Measurements from ENCODE around the gene GTF3C5.
"Not testable (repeated sequence)": the region's sequence is repeated elsewhere in the genome, so short reads cannot be mapped to it uniquely, and the experiment has no call there.

GTF3C5 gene

DNA sequence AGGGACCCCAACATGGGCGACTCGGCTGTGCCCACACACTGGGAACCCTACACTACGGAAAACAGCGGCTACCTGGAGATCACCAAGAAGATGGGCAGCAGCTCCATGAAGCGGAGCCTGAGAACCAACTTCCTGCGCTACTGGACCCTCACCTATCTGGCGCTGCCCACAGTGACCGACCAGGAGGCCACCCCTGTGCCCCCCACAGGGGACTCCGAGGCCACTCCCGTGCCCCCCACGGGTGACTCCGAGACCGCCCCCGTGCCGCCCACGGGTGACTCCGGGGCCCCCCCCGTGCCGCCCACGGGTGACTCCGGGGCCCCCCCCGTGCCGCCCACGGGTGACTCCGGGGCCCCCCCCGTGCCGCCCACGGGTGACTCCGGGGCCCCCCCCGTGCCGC lies 40.2 kb downstream of the GTF3C5 start:
- not testable (repeated sequence) for DNase-seq (ENCODE audit: low read depth)

DNA sequence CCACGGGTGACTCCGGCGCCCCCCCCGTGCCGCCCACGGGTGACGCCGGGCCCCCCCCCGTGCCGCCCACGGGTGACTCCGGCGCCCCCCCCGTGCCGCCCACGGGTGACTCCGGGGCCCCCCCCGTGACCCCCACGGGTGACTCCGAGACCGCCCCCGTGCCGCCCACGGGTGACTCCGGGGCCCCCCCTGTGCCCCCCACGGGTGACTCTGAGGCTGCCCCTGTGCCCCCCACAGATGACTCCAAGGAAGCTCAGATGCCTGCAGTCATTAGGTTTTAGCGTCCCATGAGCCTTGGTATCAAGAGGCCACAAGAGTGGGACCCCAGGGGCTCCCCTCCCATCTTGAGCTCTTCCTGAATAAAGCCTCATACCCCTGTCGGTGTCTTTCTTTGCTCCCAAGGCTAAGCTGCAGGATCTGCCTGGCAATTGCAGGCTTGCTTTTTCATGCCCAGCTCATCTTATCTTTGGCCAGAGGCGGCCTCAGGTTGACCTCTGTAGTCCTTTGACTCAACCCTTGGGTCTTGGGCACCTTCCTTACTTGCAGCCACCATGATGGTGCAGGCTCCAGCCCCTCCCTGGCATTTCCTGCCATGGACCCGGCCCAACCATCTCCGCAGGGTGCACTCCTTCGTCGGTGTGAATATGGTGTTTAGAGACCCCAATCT lies 40.8 kb downstream of the GTF3C5 start:
- no peak for DNase-seq (ENCODE audit: low read depth)

DNA sequence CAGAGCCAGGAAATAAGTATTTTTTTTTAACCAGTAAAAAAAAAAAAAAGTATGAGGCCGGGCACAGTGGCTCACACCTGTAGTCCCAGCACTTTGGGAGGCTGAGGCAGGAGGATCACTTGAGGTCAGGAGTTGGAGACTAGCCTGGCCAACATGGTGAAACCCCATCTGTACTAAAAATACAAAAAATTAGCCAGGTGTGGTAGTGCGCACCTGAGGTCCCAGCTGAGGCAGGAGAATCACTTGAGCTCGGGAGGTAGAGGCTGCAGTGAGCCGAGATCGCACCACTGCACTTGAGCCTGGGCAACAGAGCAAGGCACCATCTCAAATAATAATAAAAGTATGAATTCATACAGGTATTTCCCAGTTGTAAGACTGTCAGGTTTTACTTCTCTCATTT lies 41.4 kb downstream of the GTF3C5 start:
- not testable (repeated sequence) for DNase-seq (ENCODE audit: low read depth)

DNA sequence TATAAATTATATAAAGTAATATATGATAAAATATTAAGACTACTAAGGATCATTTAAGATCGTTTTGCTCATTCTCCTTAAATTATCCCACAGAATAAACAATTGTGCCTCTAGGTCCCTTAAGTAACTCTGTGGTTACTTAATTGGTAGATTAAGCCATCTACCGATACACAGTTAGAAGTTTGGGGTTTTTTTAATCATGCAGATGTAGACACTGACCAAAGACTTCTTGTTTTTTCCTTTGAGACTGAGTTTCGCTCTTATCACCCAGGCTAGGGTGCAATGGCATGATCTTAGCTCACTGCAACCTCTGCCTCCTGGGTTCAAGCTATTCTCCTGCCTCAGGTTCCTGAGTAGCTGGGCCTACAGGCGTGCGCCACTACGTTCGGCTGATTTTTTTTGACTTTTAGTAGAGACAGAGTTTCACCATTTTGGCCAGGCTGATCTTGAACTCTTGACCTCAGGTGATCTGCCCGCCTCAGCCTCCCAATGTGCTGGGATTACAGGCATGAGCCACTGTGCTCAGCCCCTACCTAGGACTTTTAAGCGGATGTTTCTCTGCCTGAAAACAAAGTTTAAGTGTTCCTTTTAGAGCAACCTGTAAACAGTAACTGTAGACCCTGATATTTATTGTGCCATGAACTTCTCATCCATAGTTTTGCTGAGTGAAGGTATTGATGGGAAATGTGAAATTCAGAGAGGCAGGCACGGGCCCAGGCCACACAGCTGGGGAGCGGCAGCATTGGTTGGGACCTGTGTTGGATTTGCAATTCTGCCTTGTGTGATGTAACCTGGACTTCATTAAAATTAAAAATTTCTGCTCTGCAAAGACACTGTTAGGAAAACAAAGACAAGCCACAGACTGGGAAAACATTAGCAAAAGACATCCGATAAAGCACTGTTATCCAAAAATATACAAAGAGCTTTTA lies 42.6 kb downstream of the GTF3C5 start:
- no peak for DNase-seq (ENCODE audit: low read depth)

DNA sequence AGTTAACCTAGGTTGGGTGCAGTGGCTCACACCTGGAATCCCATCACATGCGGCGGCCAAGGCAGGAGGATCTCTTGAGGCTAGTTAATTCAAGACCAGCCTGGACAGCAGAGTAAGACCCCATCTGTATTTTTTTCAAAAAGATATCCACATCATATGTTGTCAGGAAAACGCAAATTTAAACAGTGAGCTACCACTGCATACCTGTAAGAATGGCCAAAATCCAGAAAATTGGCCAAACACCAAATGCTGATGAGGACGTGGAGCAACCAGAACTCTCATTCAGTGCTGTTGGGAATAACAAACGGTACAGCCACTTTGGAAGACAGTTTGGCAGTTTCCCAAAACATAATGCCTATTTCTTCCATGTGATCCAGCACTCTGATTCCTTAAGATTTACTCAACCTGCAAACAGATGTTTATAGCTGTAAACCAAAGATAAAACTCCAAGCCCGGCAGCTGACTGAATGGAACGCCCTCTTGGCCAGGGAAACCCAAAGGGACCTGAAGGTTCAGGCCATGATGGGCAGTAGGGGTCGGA lies 43.4 kb downstream of the GTF3C5 start:
- DNase-seq (ENCODE audit: low read depth), result no peak

DNA sequence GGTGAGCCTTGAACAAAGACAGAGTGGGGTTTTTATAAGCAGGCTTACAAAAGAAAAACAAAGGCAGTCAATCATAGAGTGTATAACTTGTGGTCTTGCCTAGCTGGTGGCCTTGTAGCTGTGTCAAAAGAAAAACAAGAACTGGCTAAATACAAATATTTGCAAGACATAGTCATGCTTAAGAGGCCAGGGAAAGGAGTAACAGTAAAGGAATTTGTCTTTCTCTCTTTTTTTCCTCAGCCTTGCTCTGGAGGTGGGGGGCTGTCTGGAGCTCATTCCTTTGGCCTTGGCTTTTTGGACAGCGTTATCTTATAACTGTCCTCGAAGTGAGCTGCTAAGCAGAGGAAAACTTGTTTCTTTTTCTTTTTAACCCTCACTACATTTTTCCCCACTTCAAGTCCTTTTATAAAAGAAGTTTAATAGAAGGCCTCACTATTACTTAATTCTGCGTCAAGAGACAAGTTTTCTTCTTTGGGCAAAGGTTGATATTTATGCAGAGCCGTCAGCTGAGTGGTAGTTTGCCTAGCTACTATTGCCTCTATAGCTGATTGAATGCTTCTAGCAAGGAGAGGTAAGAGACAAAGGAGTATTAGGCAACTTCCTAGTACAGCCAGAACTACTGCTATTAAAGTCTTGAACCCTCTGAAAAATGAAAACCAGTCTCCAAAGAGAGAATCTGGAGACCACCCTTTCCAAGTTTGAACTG lies 45.3 kb downstream of the GTF3C5 start:
- no peak for DNase-seq (ENCODE audit: low read depth)

DNA sequence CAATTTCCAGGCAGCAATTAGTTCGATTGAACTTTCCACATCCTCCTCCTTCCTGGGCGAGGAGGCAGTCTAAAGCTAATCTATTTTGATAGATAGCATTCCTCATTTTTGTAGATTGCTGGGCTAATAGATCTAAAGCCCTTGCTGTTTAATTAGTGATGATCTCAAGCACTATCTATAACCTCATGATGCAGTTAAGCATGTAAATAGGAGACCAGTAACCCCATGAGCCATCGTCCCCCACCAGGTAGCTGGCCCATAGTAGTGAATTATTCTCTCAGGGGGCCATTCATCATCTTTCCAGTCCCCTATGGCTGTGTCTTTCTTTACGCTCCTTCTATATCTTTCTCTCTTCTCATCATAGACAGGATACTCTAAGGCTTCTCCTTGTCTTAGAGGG lies 45.9 kb downstream of the GTF3C5 start:
- no peak for DNase-seq (ENCODE audit: low read depth)

DNA sequence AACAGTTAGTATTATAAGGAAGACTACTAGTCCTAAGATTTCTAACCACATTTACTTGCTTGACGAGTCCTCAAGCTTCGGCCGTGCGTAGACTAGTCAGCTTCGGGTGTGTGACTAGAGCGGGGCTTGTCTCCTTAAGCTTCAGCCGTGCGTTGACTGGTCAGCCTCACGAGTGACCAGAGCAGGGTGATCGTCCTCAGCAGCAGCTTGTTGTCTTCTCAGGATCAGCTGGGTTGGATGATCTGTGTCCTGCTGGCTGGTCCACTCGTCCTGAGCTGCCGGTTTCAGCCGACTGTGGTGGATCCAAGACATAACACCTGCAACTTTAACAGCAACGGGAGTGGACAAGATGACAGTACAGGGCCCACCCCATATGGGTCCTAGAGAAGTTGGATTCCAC lies 47.7 kb downstream of the GTF3C5 start:
- no peak for DNase-seq (ENCODE audit: low read depth)

DNA sequence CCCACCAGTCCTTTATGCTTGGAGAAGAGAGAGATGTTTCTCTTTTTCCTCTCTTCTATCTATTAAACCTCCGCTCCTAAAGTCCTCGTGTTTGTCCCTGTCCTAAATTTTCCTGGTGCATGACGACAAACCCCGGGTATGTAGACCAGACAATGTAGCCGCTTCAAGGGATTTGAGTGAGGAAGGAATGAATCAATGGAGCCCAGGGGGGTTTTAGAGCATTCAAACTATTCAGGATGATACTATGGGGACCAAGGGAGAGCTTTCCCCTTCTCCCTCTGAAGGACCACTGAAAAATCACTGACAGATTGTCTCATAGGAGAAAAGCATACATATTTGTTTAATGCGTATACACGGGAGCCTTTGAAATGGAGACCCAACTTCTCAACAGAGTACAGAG lies 49.4 kb downstream of the GTF3C5 start:
- DNase-seq (ENCODE audit: low read depth), result no peak

DNA sequence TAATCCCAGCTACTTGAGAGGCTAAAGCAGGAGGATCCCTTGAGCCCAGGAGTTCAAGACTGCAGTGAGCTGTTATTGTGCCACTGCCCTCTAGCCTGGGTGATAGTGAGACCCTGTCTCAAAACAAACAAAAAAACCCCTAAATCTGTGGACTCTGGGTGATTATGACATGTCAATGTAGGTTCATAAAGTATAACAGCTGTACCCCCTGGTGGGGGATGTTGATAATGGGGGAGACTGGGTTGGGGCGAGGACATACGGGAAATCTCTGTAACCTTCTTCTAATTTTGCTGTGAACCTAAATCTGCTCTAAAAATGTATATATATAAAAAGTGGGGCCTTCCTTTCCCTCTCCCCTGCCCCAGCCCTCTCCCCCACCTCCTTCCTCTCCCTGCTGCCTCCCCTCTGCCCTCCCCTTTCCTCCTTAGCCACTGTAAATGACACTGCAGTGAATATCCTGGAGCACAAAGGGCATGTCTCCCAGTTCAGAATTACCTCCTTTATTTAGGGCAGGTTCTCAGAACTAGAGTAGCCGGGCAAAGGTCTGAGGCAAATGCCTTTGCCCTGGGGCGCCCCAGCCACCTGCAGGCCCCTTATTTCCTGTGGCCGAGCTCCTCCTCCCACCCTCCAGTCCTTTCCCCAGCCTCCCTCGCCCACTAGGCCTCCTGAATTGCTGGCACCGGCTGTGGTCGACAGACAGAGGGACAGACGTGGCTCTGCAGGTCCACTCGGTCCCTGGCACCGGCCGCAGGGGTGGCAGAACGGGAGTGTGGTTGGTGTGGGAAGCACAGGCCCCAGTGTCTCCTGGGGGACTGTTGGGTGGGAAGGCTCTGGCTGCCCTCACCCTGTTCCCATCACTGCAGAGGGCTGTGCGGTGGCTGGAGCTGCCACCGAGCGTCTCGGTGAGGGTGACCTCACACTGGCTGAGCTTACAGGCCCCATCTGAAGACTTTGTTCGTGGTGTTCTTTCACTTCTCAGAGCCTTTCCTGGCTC lies 50.3 kb downstream of the GTF3C5 start:
- DNase-seq (ENCODE audit: low read depth), result not testable (repeated sequence)

DNA sequence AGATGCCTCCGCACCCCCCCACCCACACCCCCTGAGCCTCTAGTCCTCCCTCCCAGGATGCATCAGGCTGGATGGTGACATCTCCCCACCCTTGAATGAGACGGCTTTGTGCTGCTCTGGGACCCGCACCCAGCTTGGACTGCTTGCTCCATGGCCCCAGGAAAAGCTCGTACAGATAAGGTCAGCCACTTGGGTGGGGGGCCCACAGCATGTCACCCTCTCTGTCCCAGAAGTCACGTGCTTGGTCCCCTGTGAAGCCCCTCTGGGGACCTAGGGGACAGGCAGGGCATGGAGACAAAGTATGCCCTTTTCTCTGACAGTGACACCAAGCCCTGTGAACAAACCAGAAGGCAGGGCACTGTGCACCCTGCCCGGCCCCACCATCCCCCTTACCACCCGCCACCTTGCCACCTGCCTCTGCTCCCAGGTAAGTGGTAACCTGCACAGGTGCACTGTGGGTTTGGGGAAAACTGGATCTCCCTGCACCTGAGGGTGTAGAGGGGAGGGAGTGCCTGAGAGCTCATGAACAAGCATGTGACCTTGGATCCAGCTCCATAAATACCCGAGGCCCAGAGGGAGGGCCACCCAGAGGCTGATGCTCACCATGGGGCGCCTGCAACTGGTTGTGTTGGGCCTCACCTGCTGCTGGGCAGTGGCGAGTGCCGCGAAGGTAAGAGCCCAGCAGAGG lies 51.3 kb downstream of the GTF3C5 start:
- DNase-seq (ENCODE audit: low read depth), result not testable (repeated sequence)

DNA sequence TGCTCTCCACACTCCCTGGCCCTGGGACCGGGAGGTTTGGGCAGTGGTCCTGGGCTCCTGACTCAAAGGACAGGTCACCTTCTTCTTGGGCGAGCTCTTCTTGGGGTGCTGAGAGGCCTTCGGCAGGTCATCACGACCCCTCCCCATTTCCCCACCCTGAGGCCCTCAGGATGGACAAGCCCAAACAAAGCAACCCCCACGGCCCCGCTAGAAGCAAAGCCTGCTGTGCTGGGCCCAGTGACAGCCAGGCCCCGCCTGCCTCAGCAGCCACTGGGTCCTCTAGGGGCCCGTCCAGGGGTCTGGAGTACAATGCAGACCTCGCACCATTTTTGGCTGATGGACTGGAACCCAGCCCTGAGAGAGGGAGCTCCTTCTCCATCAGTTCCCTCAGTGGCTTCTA lies 52.9 kb downstream of the GTF3C5 start:
- not testable (repeated sequence) for DNase-seq (ENCODE audit: low read depth)

DNA sequence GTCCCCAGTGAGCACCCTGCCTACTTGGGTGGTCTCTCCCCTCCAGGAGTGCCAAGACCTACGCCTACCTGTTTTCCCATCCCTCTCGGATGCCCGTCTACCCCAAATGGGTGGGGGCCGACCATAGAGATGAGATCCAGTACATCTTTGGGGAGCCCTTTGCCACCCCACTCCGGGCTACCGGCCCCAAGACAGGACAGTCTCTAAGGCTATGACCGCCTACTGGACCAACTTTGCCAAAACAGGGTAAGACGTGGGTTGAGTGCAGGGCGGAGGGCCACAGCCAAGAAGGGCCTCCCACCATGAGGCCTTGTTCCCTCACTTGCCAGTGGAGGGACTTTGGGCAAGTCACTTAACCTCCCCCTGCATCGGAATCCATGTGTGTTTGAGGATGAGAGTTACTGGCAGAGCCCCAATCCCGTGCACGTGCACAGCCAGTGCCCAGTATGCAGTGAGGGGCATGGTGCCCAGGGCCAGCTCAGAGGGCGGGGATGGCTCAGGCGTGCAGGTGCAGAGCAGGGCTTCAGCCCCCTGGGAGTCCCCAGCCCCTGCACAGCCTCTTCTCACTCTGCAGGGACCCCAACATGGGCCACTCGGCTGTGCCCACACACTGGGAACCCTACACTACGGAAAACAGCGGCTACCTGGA lies 55.5 kb downstream of the GTF3C5 start:
- not testable (repeated sequence) for DNase-seq (ENCODE audit: low read depth)

DNA sequence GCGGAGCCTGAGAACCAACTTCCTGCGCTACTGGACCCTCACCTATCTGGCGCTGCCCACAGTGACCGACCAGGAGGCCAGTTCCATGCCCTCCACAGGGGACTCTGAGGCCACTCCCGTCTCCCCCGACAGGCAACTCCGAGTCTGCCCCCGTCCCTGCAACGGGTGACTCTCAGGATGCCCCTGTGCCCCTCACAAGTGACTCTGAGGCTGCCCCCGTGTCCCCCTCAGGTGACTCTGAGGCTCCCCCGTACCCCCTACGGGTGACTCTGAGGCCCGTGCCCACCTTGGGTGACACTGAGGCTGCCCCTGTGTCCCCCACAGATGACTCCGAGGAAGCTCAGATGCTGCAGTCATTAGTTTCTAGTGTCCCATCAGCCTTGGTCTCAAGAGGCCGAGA lies 56.1 kb downstream of the GTF3C5 start:
- no peak for DNase-seq (ENCODE audit: low read depth)

DNA sequence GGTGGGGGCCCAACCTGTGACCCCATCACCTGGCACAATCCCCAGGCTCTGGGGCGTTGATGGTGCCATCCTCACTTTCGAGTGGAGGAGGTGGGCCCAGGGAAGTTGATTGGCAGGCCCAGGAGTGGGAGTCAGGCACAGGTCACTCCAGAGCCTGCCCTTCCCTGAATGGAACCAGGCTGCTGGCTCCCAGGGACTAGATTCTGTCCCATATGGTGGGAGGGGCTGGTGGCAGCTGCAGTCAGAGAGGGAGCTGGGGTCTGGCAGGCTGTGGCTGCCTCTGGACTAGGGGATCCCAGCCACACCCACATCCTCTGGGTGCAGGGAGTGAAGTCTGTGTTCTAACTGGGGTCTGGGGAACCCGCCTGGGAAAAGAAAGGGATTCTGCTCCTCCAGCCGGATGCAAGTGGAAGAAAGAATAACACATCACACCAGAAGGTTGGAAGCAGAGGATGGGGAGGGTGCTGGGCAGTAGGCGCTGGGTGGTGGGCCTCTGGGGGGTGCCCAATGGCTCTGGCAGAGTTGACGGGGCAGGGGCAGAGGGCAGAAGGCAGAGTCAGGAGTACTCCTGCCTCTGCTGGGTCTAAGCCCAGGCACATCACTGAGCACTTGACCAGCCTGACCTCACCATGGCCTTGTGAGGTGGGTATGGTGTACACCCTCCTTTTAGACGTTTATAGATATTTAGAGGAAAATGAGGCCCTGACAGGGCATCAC lies 56.8 kb downstream of the GTF3C5 start:
- no peak for DNase-seq (ENCODE audit: low read depth)

DNA sequence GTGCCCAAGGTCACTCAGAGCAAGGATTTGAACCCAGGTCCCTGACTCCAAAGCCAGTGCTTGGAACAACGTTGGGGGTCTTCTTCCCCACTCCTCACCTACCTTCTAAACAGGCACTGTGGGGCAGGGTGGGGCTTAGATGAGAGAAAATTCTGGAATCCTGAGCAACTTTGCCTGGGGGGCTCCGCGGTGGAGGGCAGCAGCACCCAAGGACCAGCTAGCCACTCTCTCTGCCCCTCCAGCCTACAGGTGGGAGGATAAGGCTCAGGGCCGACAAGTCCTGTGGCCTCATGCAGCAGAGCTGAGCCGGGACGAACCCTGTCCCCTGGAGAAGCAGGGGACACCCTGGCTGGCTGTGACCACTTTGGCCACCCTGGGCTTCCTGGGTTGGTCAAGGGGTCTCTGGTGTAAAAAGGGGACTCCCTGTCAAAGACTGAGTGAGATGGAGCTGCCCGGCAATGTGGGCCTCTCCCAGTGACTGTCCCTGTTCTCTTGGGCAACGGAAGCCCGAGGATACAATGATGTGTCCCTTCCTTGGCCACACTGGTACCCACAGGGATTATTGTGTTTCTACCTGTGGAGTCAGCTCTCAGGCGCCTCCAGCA lies 57.5 kb downstream of the GTF3C5 start:
- DNase-seq (ENCODE audit: low read depth), result no peak

DNA sequence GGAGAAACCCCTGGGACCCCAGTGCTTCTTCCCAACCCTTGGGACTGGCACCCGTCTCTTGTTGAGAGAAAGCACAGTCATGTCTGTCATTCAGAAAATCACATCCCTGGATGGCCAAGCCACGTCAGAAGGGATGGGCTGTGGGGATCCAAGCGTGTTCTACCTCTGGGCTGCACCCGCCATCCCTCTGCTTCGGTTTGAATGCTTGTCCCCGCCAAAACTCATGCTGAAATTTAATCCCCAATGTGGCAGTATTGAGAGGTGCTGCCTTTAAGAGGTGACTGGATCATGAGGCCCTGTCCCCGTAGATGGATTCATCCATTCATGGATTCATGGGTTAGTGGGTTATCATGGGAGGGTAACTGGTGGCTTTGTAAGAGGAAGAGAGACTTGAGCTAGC lies 58.0 kb downstream of the GTF3C5 start:
- no peak for DNase-seq (ENCODE audit: low read depth)

DNA sequence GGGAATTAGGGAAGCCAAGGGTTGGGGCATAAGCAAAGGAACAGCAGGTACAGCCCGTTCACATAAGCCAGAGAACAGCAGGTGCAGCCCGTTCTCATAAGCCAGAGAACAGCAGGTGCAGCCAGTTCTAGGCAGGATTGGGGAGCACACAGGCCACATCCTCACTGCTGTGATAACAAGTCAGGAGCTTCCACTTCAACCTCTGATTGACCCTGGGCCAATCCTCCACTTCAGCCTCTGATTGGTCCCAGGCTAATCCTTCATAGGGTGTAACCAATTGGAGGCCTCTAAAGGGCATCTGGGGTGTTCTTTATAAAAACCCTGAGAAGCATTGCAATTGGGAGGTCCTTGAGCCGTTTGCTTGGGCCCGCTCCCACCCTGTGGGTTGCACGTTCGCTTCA lies 58.5 kb downstream of the GTF3C5 start:
- no peak for DNase-seq (ENCODE audit: low read depth)

DNA sequence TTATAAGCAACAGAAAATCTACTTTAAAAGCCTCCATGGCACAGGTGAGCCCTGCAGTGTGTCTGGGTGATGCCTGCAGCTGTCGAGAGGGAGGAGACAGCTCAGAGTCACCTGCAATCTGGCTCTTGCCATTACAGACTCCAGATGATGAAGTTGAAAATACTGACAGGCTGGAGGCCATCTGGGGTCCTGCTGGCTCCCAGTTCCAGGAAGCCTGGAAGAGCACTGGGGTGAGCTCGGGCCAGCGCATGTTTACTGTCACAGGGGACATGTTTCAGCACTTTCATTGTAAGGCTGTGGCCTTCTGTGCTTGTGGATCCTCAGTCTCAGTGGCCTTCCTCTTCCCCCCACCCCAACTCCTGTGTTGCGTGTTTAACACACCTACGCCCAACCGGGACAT lies 59.4 kb downstream of the GTF3C5 start:
- DNase-seq (ENCODE audit: low read depth), result no peak

Measured in activated T-helper 1 cell treated with Interleukin-2 at 50 U/mL for 16 hours (primary cell).